Uterus (tissue), 4 donors: ENCODE data around the gene FLNA. TPM values are rescaled to one million over a fixed set of nuclear protein-coding genes. Genes with fewer than 3 reads are reported as not detected.

Experiments used
- DNase-seq, 2 donors: peaks; one replicate each; pipeline ENCODE4 v3.0.0-alpha.2; 2019 to 2020
- H3K27ac ChIP-seq, 2 donors: fragments of 200-600 bp; sonication (generic); 1 replicate in 1 of 2; 2 replicates in 1 of 2; pipeline ENCODE4 v1.5.1; 2016 to 2018
- H3K27me3 ChIP-seq, 2 donors: fragments of 200-600 bp; sonication (generic); one replicate each; pipeline ENCODE4 v1.5.1; 2018 to 2019; ENCODE audit warnings: control low read depth in 1 of 2
- H3K36me3 ChIP-seq, 2 donors: fragments of 200-600 bp; sonication (generic); one replicate each; pipeline ENCODE4 v1.5.1; 2019; ENCODE audit warnings: control low read depth in 1 of 2
- H3K4me1 ChIP-seq, 2 donors: fragments of 200-600 bp; sonication (generic); one replicate each; pipeline ENCODE4 v1.5.1; 2018 to 2019; ENCODE audit warnings: control low read depth in 1 of 2
- H3K4me3 ChIP-seq, 2 donors: fragments of 200-600 bp; sonication (generic); 1 replicate in 1 of 2; 2 replicates in 1 of 2; pipeline ENCODE4 v1.5.1; 2018 to 2019; ENCODE audit warnings: mild to moderate bottlenecking in 1 of 2
- H3K9me3 ChIP-seq, 2 donors: fragments of 200-600 bp; sonication (generic); one replicate each; pipeline ENCODE4 v1.5.1; 2019; ENCODE audit warnings: control low read depth in 1 of 2
- POLR2A ChIP-seq, 2 donors: fragments of 450-650 bp; IDR thresholded peaks; one replicate each; pipeline ENCODE4 v1.6.1; 2016; ENCODE audit warnings: antibody characterized with exemption in 2 of 2, mild to moderate bottlenecking in 1 of 2, moderate library complexity in 1 of 2
- intact Hi-C: fragments of 100-400 bp; cut with DNase I; formaldehyde crosslinking; loops from one replicate; pipeline ENCODE4 v1.15.1; 2023; ENCODE audit warnings: low total_unique reads
- total RNA-seq, 4 donors: library from RNA; depleted of rRNA in 3 of 4; stranded (reverse); fragments of >200 nt in 3 of 4; gene quantifications; one replicate each; pipeline versions ENCODE4 v1.1.0 to v1.2.4, GENCODE V29; 2014 to 2023
- TF ChIP-seq, protein P1 (sequence below), 4 experiments: fragments of 200-600 bp in 2 of 4; fragments of 450-650 bp in 2 of 4; sonication (generic) in 2 of 4; IDR thresholded peaks; one replicate each; pipeline ENCODE4 v1.5.1; 2016 to 2019; ENCODE audit warnings: antibody characterized with exemption in 4 of 4, mild to moderate bottlenecking in 2 of 4, moderate library complexity in 1 of 4
- donor health status: DM: yes; HTN: yes; CAD: no.

The FLNA gene
- total RNA-seq, 4 donors from 2014 or later = 1,067 to 4,271 (median 2,911) TPM

DNA sequence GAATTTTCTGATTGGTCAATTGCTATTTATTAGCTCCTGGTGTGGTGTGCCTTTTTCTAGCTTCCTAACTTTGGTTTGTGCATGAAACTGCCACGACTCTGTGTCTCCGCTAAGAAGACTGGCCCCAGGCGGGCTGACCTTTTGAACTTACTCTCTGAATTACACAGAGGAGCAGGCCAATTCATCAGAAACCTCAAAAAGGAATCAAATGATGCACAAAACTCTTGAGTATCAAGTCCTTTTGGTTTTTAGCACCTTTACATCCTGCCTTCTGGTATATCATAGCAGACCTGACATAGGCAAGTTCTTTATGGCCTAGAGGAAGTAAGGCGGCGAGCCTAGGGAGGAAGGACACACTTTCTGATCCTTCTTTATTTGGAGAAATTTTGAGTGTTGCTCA lies 61.3 kb downstream of the FLNA start:
- Histone ChIP-seq H3K36me3 (no peaks in the 10 kb centered on the region), H3K27me3 (no peaks in the 10 kb centered on the region), H3K4me3 (no peak overlapping the region), H3K27ac (no peak overlapping the region), H3K4me1 (no peaks in the 10 kb centered on the region), H3K9me3 (no peaks in the 10 kb centered on the region)
- DNase-seq = no peak
- TF ChIP-seq POLR2A (IDR thresholded peaks at IDR 0.05) = no peak
- TF ChIP-seq, protein P1, sequence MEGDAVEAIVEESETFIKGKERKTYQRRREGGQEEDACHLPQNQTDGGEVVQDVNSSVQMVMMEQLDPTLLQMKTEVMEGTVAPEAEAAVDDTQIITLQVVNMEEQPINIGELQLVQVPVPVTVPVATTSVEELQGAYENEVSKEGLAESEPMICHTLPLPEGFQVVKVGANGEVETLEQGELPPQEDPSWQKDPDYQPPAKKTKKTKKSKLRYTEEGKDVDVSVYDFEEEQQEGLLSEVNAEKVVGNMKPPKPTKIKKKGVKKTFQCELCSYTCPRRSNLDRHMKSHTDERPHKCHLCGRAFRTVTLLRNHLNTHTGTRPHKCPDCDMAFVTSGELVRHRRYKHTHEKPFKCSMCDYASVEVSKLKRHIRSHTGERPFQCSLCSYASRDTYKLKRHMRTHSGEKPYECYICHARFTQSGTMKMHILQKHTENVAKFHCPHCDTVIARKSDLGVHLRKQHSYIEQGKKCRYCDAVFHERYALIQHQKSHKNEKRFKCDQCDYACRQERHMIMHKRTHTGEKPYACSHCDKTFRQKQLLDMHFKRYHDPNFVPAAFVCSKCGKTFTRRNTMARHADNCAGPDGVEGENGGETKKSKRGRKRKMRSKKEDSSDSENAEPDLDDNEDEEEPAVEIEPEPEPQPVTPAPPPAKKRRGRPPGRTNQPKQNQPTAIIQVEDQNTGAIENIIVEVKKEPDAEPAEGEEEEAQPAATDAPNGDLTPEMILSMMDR (IDR thresholded peaks at IDR 0.05) = no peak
- intact Hi-C loops = no loop called here

DNA sequence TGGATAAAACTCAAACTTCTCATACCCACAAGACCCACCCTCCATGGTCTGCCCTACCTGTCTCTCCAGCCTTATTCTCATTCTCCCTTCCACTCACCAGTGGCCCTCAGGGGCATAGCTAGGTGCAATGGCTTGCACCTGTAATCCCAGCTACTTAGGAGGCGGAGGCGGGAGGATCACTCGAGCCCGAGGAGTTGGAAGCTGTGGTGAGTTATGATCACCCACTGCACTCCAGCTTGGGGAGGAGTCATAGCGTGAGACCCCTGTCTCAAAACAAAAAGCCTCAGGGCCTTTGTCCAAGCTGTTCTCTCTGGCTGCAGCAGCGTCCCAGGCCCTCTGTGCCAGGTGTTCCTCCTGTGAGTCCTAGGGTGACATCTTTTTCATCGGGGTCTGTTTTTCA lies 62.3 kb downstream of the FLNA start:
- TF ChIP-seq, protein P1 (IDR thresholded peaks at IDR 0.05) = no peak
- no peak for TF ChIP-seq POLR2A (IDR thresholded peaks at IDR 0.05)
- Histone ChIP-seq H3K27me3 (no peaks in the 10 kb centered on the region), H3K4me3 (no peak overlapping the region), H3K27ac (no peak overlapping the region), H3K36me3 (no peaks in the 10 kb centered on the region), H3K9me3 (no peaks in the 10 kb centered on the region), H3K4me1 (no peaks in the 10 kb centered on the region)
- no peak for DNase-seq
- intact Hi-C loops = no loop called here

DNA sequence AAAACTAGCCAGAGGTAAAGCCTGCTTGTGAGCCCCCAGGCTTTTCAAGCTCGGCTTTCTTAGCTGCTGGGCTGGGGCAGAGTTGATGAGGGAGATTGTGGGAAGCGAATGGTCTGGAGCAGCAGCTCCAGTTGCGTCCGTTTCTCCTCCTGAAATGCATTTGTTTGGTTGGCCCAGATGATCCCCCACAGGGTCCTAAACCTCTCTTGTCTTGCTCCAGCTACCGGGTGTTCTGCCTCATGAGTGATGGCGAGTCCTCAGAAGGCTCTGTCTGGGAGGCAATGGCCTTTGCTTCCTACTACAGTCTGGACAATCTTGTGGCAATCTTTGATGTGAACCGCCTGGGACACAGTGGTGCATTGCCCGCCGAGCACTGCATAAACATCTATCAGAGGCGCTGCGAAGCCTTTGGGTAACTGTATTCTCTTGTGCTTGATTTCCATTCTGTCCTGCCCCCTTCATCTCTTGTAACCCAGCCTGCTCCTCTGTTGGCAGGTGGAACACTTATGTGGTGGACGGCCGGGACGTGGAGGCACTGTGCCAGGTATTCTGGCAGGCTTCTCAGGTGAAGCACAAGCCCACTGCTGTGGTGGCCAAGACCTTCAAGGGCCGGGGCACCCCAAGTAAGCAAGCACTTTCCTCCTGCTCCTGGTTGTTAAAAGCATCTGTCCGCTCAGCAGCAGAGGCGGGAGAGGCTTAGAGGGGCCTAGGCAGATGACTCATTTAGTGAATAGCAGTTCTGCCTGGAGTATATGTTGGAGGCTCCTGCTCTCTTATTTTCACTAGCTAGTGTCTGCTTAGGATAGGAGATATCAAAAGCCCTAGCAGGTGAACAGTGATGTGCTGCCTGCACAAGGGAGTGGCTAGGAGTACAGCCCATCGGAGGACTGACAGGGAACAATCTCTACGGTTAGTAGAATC lies 63.6 kb downstream of the FLNA start:
- no peaks in the 10 kb centered on the region for H3K9me3 ChIP-seq
- intact Hi-C loops = no loop called here
- H3K27ac ChIP-seq = no peak overlapping the region
- DNase-seq = no peak
- H3K36me3 ChIP-seq = no peaks in the 10 kb centered on the region
- no peaks in the 10 kb centered on the region for H3K4me1 ChIP-seq
- TF ChIP-seq, protein P1 (IDR thresholded peaks at IDR 0.05) = no peak
- TF ChIP-seq POLR2A (IDR thresholded peaks at IDR 0.05) = no peak
- H3K27me3 ChIP-seq = no peaks in the 10 kb centered on the region
- H3K4me3 ChIP-seq = no peak overlapping the region

DNA sequence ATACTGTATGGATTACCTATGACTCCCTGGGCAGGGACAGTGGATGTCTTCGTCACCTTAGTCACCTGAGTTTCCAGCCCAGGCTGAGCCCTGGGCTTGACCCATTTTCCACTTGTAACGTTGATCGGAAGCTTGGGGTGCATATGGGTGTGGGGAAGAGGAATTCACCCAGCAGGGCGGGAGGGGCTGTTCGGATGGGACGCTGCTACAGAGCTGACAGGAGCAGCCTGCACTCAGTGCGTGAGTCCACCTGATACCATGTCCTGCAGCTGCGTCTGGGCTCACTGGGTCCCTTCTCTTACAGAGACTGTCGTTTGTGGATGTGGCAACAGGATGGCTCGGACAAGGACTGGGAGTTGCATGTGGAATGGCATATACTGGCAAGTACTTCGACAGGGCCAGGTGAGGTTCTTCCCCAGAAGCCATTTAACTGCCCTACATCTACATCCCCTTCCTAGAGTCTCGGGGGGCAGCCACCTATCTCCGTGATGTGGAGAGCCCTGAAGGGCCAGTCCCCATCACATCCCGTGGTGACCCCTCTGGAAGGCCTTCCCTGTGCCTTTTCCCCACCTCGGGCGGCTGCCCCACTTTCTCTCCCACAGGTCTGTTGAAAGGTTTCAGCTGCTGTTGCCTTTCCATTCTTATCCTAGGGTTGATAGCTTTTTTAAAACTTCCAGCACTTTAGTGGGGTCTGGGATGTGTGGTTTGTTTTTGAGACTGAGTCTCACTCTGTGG lies 65.2 kb downstream of the FLNA start:
- Histone ChIP-seq H3K4me3 (no peak overlapping the region), H3K4me1 (no peaks in the 10 kb centered on the region), H3K27ac (no peak overlapping the region), H3K36me3 (no peaks in the 10 kb centered on the region), H3K9me3 (no peaks in the 10 kb centered on the region), H3K27me3 (no peaks in the 10 kb centered on the region)
- no peak for DNase-seq
- intact Hi-C loops = no loop called here
- TF ChIP-seq POLR2A (IDR thresholded peaks at IDR 0.05) = no peak
- TF ChIP-seq, protein P1 (IDR thresholded peaks at IDR 0.05) = no peak
